ENCODE data around the gene PLAC1.

Gene PLAC1

DNA sequence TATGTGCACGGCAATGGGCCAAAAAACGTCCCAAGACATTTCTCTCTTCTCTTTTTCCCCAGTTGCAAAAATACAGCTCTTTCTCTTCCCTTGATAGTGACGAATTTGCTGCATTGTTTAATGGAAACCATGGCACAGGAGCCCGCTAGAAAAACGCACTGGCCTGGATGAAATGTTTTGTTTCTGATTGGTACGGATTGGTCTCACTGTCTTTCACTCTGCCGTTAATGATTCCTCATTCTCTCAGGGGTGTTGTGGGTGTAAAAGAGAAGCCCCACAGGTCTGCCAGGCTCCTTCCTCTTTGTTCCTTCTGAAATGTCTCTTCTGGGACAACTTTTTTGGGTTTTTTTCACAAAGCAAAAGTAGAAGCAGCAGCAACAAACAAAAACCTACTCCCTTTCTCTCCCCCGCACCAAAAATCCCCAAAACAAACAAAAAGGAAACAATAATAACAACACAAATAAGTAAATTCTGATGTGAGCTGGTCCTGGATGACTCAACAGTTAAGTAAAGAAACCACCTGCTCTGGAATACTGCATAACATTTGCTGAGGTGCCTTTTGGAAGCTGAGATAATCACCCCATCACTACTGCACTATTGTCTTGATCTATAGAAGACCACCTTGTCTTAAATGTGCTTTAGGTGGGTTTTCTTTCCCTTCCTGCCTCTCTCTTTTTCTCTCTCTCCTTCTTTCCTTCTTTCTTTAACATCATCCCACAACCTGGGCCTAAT lies 89.8 kb downstream of the PLAC1 start:
- TF ChIP-seq, protein P1, sequence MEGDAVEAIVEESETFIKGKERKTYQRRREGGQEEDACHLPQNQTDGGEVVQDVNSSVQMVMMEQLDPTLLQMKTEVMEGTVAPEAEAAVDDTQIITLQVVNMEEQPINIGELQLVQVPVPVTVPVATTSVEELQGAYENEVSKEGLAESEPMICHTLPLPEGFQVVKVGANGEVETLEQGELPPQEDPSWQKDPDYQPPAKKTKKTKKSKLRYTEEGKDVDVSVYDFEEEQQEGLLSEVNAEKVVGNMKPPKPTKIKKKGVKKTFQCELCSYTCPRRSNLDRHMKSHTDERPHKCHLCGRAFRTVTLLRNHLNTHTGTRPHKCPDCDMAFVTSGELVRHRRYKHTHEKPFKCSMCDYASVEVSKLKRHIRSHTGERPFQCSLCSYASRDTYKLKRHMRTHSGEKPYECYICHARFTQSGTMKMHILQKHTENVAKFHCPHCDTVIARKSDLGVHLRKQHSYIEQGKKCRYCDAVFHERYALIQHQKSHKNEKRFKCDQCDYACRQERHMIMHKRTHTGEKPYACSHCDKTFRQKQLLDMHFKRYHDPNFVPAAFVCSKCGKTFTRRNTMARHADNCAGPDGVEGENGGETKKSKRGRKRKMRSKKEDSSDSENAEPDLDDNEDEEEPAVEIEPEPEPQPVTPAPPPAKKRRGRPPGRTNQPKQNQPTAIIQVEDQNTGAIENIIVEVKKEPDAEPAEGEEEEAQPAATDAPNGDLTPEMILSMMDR (IDR thresholded peaks at IDR 0.05; ENCODE audit: insufficient read depth, low read length, missing control alignments), result no peak
- H3K4me3 ChIP-seq (ENCODE audit: low read depth, low read length), result no peak overlapping the region
- DNase-seq (ENCODE audit: low read depth, low spot score), result no peak
- POLR2A ChIA-PET, result no interaction called here
- CTCF ChIA-PET, result no interaction called here

DNA sequence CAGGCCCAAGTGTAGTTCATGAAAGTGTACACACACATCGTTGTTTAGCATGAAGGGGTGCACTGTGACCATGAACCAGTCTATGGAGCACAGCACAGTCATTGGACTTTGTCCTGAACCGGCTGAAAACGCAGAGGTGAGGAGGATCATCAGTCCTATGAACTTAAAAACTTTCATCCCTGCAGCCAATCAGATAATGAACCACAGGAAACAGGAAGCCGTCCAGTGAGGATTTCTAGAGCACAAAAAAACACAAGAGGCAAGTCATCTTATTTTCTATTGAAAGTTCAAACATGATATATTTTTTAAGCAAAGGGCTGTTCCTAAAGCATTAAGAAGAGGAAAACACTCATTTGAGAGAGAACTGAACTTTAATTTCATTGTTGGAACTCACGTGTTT lies 91.8 kb downstream of the PLAC1 start:
- no peak overlapping the region for H3K4me3 ChIP-seq (ENCODE audit: low read depth, low read length)
- POLR2A ChIA-PET, result no interaction called here
- no peak for DNase-seq (ENCODE audit: low read depth, low spot score)
- CTCF ChIA-PET, result no interaction called here
- TF ChIP-seq, protein P1 (IDR thresholded peaks at IDR 0.05; ENCODE audit: insufficient read depth, low read length, missing control alignments), result no peak

DNA sequence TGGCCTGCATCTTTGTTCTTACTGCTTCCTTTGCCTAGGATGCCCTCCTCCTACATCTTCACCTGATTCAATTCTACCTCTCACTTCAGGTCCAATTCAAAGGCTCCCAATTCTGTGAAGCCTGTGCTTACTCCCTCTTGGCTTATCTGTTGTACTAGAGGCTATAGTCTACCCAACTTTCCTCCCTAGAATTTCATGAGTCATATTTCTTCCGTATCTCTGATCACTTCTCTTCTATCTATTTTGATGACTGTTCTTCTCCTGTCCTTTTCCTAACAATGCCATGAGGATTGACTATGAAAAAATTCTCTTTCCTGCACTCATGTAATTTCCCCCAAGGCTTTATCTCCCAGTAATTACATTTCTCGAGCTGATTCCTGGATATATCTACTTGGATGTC lies 96.3 kb downstream of the PLAC1 start:
- TF ChIP-seq, protein P1 (IDR thresholded peaks at IDR 0.05; ENCODE audit: insufficient read depth, low read length, missing control alignments), result no peak
- ChIA-PET CTCF (no interaction called here), POLR2A (no interaction called here)
- DNase-seq (ENCODE audit: low read depth, low spot score), result no peak
- no peak overlapping the region for H3K4me3 ChIP-seq (ENCODE audit: low read depth, low read length)

DNA sequence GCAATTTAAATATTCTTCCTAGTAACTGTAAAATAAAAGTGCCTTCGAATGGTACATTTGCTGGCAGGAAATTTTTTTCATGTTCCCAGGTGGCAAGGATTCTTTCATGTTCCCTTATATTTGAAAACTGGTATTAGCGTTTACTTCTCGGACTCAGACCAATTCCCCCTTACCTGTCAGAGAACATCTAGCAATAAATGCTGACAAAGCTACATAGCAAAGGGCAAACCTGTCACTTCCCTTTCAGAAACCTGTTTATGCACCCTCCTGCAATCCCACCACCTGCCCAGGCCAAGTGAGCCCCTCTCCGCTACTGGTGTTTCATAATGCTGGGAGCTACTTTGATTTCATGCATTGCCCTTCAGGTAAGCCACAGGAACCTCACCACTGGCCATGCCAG lies 100.1 kb downstream of the PLAC1 start:
- TF ChIP-seq, protein P1 (IDR thresholded peaks at IDR 0.05; ENCODE audit: insufficient read depth, low read length, missing control alignments), result no peak
- no peak for DNase-seq (ENCODE audit: low read depth, low spot score)
- ChIA-PET CTCF (no interaction called here), POLR2A (no interaction called here)
- H3K4me3 ChIP-seq (ENCODE audit: low read depth, low read length), result no peak overlapping the region

DNA sequence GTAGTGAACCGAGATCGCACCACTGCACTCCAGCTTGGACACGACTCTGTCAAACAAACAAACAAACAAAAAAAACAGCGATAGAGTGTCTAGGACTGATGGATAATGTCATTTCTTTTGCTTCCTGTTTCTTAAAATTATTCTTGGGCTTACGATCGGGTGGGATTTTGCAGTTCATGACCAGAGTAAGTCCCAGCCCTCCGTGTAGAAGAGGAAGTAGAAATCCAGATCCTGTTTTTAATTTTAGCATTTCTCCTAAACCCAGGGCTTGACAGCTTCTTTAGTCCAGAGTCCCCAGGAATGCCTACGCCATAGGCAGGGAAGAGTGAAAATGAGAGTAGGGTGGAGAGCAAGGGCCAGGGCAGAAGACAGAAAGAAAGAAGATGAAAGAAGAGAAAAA lies 104.0 kb downstream of the PLAC1 start:
- CTCF ChIA-PET, result interaction anchor here (0.9 to 1.8 kb wide), 2 partner anchors 17 to 199 kb away, joined by 4 to 7 read pairs; no protein-coding TSS in a partner anchor
- TF ChIP-seq, protein P1 (IDR thresholded peaks at IDR 0.05; ENCODE audit: insufficient read depth, low read length, missing control alignments), result no peak
- DNase-seq (ENCODE audit: low read depth, low spot score), result no peak
- H3K4me3 ChIP-seq (ENCODE audit: low read depth, low read length), result no peak overlapping the region
- POLR2A ChIA-PET, result no interaction called here

DNA sequence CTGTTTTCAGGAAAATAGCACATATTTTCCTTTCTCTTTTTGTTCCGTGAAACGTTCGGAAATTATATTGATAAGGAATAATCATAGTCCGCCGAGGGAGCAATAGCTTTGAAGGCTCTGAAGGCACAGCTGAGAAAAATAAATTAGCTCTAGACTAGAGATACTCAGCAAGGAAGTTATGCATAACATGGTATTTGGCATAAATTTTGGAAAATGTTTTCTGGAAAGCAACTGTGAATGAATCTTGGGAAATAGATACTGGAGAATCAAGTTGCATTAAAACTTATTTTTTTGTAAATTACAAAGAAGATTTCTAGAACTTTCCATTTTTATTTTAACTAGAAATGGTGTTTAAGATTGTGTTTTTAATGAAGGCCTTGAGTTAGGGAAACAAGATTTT lies 105.9 kb downstream of the PLAC1 start:
- ChIA-PET CTCF (interaction anchor here (1.6 to 1.8 kb wide), 3 partner anchors 201 to 211 kb away, joined by 3 to 8 read pairs (median 4); no protein-coding TSS in a partner anchor), POLR2A (interaction anchor here (0.9 to 1.3 kb wide), 2 partner anchors 19 to 48 kb away, joined by 3 to 4 read pairs; no protein-coding TSS in a partner anchor)
- no peak overlapping the region for H3K4me3 ChIP-seq (ENCODE audit: low read depth, low read length)
- no peak for DNase-seq (ENCODE audit: low read depth, low spot score)
- TF ChIP-seq, protein P1 (IDR thresholded peaks at IDR 0.05; ENCODE audit: insufficient read depth, low read length, missing control alignments), result no peak

Measured in AG04449 (cell line).